Stimulated activated effector memory CD8-positive, alpha-beta T cell treated with anti-CD3 and anti-CD28 coated beads, Interleukin-12 subunit alpha, Interleukin-12 subunit beta, amount 100 ng/mL, for 72 hours (primary cell): Measurements from ENCODE around the gene IL1RL2.

ENCODE experiments used
- ATAC-seq: fragments of 150-1000 bp; cut with Tn5 transposase; 2 replicates; pipeline ENCODE4 v1.10.0; 2021
- DNase-seq, 2 donors: peaks; one replicate each; pipeline ENCODE4 v3.0.0; 2021 to 2022; ENCODE audit warnings: low spot score in 2 of 2
- H3K27ac Mint-ChIP-seq: one replicate; pipeline ENCODE4 v1.8.0; 2022; ENCODE audit warnings: mild to moderate bottlenecking, mixed read lengths
- H3K36me3 Mint-ChIP-seq: one replicate; pipeline ENCODE4 v1.8.0; 2022; ENCODE audit warnings: mild to moderate bottlenecking, mixed read lengths
- H3K4me1 Mint-ChIP-seq: one replicate; pipeline ENCODE4 v1.8.0; 2022; ENCODE audit warnings: mixed read lengths
- H3K4me3 Mint-ChIP-seq: one replicate; pipeline ENCODE4 v1.8.0; 2022; ENCODE audit warnings: mild to moderate bottlenecking, mixed read lengths
- H3K9me3 Mint-ChIP-seq: one replicate; pipeline ENCODE4 v1.8.0; 2022; ENCODE audit warnings: mixed read lengths

Gene IL1RL2

DNA sequence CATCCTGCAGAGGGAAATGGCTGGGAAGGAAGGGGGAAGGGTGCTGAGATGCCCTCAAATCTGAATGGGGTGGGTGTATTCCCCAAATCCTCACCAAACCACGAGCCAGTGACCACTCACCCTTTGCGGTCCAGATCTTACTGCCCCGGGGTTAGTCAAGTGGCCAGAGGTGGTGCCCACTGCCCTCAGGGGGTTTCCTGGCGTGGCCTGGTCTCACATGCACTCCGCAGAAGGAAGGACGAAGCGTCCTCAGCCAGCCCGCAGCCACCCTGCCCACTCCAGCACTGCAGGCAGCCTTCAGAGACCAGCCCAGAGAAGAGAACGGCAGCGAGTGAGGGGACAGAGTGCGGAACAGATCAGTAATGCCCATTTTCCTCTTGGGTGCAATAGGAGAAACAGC lies 50.4 kb downstream of the IL1RL2 start:
- peaks cover 16% of the 10 kb centered on the region for H3K36me3 Mint-ChIP-seq
- H3K9me3 Mint-ChIP-seq = no peaks in the 10 kb centered on the region
- H3K27ac Mint-ChIP-seq = no peak overlapping the region
- no peak overlapping the region for H3K4me3 Mint-ChIP-seq
- H3K4me1 Mint-ChIP-seq = peaks cover 65% of the 10 kb centered on the region
- ATAC-seq (no peak), DNase-seq (peak in 1 of 2 donors; percentile 45)

DNA sequence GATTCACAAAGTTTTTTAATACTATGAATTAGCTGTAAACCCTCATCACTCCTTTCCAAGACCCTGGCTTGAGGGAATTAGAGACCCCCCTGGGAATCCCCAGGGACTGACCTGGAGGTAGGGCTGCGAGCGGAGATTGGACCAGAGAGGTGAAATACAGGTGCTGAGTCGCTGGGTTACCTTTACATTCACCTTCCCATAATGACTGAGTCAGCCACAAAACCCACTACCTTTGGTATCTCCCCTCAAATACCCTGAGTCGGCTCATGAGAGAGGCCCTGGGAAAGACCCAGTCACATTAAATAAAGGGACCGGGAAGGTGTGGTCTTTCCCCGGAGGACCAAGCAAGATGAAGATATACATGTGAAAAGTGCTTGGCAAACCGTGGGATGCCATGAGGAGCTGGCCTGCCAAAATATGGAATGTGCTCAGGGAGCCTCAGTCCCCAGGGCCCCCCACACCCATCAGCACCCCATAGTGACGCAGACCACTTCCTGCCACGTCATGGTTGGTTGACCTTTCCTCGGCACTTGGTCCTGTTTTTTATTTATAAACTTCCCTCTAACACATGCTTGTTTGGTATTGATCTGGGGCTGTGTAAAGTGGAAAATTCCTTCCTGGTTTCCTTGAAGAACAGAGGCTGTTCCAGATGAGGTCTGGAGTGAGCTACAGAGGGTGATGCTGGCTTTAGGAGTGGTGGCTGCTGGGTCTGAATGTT lies 51.4 kb downstream of the IL1RL2 start:
- H3K36me3 Mint-ChIP-seq = peaks cover 16% of the 10 kb centered on the region
- H3K27ac Mint-ChIP-seq = peak overlapping the region; percentile 54
- DNase-seq (peak in 1 of 2 donors; percentile 55), ATAC-seq (peak; percentile 25)
- no peaks in the 10 kb centered on the region for H3K9me3 Mint-ChIP-seq
- peaks cover 60% of the 10 kb centered on the region for H3K4me1 Mint-ChIP-seq
- peak overlapping the region; percentile 40 for H3K4me3 Mint-ChIP-seq

DNA sequence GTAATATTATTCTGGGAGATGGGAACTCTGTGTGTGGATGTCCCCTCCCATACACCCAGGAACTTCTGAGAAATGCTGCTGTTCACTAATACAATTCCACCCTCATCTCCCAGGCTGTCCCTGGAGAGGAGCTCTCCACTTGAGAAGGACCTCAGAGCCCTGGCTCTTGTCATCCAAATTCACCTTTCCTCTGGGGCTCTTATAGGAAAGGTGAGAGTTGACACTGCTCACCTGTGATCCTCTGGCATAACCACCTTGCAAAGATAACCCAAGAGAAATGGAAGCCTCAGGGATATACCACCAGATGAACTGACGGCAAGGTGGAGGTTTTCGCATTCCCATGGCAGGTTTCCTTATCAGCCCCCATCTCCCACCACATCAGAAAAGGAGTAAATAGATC lies 52.0 kb downstream of the IL1RL2 start:
- H3K4me3 Mint-ChIP-seq = peak overlapping the region; percentile 40
- peaks cover 16% of the 10 kb centered on the region for H3K36me3 Mint-ChIP-seq
- H3K4me1 Mint-ChIP-seq = peaks cover 56% of the 10 kb centered on the region
- ATAC-seq = no peak
- no peaks in the 10 kb centered on the region for H3K9me3 Mint-ChIP-seq
- H3K27ac Mint-ChIP-seq = peak overlapping the region; percentile 54
- peak in 1 of 2 donors; percentile 45 for DNase-seq

DNA sequence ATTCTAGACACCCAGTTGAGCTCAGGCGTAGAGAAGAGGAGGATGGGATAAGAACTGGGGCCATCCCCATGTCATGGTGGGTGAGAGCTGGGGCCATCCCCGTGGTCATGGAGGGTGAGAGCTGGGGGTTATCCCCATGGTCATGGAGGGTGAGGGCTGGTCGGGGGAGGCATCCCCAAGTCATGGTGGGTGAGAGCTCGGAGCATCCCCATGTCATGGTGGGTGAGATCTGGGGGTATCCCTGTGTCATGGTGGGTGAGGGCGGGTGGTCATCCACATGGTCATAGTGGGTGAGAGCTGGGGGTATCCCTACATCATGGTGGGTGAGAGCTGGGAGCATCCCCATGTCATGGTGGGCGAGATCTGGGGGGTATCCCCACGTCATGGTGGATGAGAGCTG lies 52.5 kb downstream of the IL1RL2 start:
- no peak for ATAC-seq

DNA sequence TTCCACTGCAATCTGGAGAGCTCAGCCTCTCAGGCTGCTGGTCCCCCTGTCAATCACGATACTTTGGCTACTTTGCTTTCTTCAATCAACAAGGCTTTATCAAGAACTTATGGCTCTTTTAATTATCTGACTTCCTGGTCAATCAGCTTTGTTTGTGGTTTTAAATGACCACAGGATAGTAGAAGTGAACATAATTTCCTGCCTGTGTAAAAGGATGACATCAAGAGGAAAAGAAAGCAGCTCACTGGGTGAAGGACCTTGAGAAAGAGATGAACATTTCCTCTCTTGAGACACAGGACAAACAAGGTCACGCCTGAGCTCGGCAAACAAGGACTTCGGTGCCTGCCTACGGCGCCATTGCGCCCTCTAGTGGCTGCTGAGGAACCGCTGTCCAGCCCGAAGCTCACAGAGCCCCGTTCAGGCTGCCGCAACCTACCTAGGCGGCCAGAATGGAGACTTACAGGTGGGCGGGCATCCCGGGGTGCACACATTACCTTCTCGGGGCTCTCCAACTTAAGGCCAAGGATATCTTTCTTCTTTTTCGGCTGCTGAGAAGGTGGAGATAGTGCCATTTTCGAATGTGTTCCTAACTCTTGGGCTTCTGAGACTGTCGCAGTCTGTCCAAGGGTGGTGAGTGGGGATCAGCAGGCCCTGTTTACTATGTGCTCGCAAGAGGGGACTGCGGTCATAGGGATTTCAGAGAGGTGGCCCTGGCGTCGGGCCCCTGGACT lies 54.0 kb downstream of the IL1RL2 start:
- no peaks in the 10 kb centered on the region for H3K9me3 Mint-ChIP-seq

More for the DNA sequence above, 52.5 kb downstream of the IL1RL2 start:
- peaks cover 50% of the 10 kb centered on the region for H3K4me1 Mint-ChIP-seq
- DNase-seq = peak in 1 of 2 donors; percentile 43
- H3K4me3 Mint-ChIP-seq = no peak overlapping the region
- no peaks in the 10 kb centered on the region for H3K9me3 Mint-ChIP-seq
- H3K27ac Mint-ChIP-seq = peak overlapping the region; percentile 54
- H3K36me3 Mint-ChIP-seq = peaks cover 16% of the 10 kb centered on the region

DNA sequence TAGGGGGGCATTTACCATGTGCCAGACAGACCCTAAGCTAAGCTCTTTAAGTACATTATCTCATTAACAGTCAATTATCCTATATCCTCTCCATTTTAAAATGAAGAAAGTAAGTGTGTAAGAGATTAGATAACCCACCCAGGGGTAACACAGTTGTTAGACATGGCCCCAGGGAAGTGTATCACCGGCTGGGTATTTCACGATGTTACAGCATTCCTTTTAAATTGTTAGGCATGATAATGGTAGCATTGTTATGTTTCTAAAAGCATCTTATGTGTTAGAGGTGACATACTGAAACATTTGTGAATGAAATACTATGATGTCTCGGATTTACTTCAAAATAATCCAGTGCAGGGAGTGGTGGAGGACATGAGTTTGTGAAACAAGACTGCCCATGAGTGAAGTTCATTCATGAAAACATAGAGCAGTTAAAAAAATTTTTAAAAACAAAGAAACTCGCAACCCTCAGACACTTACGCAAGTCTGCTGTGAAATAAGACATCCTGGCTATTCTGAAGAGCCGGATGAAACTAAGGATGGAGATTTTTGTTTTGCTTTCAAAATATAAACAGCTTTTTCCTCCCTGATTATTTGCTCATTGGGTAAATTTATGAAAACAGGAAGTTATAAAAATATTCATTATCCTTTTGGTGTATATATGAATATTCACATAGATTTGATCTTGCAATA lies 54.9 kb downstream of the IL1RL2 start:
- Mint-ChIP-seq H3K4me3 (no peak overlapping the region), H3K4me1 (peaks cover 38% of the 10 kb centered on the region), H3K36me3 (peaks cover 7% of the 10 kb centered on the region), H3K9me3 (no peaks in the 10 kb centered on the region), H3K27ac (no peak overlapping the region)
- DNase-seq (no peak), ATAC-seq (no peak)

More for the DNA sequence above, 54.0 kb downstream of the IL1RL2 start:
- H3K4me3 Mint-ChIP-seq = peak overlapping the region; percentile 33
- peak overlapping the region; percentile 70 for H3K27ac Mint-ChIP-seq
- peak; percentile 89 to 93 for DNase-seq
- peaks cover 7% of the 10 kb centered on the region for H3K36me3 Mint-ChIP-seq
- H3K4me1 Mint-ChIP-seq = peaks cover 38% of the 10 kb centered on the region
- ATAC-seq = peak; percentile 96

DNA sequence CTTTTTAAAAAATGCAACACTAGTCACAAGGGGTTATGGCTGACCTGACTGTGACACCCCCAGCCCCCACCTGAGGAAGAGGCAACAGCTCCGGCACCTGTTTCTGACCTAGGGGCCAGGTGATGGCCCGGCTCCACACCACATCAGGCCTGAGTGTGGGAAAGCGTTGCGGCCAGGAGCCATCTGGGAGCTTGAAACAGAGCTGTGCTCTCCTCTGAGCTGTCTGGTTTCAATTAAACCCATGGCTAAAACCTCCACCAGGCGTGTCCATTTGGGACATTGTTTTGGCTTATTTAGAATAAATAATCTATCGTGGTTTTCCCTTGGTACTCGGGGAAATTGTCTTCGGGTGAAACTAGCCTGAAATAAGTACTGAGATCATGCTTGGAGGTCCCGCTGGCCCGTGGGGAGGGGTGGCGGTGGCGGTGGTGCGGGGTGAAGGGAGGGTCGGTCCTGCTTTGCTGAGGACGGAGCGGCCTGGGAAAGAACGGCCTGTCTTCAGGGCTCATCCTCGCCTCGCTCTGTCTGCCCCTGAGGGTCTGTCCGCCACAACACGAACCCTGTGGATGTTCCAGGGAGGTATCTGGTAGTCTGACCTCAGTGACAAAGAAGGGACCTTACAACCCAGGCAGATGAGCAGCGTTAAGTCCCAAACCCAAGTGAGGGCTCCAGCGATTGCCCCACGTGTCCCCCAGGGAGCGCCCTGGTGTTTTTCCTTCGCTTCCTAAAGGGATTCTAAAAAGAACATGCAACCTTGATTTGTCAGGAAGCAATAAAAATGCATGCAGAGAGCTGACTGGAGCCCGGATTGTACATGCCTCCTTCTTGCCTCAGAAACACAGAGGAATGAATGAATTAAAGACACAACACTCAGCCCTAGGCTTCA lies 58.7 kb downstream of the IL1RL2 start:
- Mint-ChIP-seq H3K36me3 (no peaks in the 10 kb centered on the region), H3K4me1 (peaks cover 8% of the 10 kb centered on the region), H3K9me3 (no peaks in the 10 kb centered on the region), H3K4me3 (no peak overlapping the region), H3K27ac (no peak overlapping the region)
- ATAC-seq (no peak), DNase-seq (no peak)

DNA sequence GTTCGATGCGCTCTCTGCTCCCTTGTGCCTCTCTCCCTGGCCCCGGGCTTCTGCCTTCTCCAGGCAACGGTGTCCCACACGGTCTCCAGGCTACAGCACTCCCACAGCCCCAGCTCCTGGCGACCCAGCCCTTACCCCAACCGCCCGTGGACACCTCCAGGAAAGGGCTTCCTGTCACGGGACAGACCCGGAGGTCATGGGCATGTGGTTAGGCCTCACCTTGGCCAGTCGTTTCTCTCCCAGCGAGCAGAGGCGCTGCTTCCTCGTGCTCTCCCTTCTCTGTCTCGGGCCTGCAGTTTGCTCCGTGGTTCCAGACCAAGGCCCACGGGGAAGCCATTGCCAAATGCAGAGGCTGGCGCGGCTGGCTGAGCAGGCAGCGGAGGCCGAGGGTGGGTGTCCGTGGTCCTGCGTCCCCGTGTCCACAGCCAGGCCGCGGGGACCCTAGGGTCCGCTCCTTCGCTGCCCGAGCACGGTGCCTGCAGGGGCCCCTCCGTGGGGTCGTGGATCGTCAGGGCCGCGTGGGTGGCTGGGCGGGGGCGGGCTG lies 63.5 kb downstream of the IL1RL2 start:
- DNase-seq (no peak), ATAC-seq (no peak)
- H3K36me3 Mint-ChIP-seq = peaks cover 7% of the 10 kb centered on the region
- H3K4me1 Mint-ChIP-seq = peaks cover 36% of the 10 kb centered on the region
- H3K4me3 Mint-ChIP-seq = peak overlapping the region; percentile 77
- no peaks in the 10 kb centered on the region for H3K9me3 Mint-ChIP-seq
- peak overlapping the region; percentile 79 for H3K27ac Mint-ChIP-seq

DNA sequence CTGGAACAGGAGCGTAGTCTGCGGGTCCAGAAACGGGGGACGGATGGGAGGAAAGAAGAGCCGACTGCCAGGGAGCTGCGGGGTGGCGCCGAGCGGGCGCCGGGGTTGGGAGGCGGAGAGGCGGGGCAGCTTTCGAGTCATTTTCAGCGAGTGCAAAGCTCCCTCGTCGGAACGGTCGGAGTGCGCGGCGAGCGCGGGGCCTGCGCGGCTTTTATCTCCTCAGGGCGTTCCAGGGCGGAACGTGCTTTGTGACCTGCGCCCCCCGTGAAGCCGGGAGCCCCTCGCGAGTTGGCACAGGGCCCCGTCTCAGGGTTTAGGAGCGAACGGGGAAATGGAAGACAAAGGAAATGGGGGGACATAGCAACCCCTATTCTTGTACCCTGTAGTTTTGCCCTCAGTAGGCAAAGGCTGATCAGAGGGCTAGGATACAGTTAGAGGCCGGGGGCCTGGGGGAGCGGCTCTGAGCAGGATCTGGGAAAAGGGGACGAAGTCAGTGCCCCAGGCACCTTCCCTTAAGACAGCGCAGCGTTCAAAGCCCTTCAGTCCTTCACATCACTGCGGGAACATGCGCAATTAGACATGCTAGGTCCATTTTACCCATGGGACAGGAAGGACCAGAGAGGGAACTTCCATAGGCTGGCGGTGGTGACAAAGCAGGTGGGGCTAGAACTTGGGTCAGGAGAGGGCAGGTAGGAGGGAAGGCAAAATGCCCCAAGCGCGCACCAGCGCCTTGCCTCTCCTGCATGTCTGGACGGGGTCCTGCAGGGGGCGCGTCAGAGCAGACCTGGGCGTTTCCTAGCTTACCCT lies 64.4 kb downstream of the IL1RL2 start:
- H3K4me3 Mint-ChIP-seq = peak overlapping the region; percentile 77
- peak; percentile 69 for ATAC-seq
- H3K27ac Mint-ChIP-seq = peak overlapping the region; percentile 79
- peak in 1 of 2 donors; percentile 76 for DNase-seq
- no peaks in the 10 kb centered on the region for H3K9me3 Mint-ChIP-seq
- peaks cover 38% of the 10 kb centered on the region for H3K4me1 Mint-ChIP-seq
- H3K36me3 Mint-ChIP-seq = peaks cover 9% of the 10 kb centered on the region

DNA sequence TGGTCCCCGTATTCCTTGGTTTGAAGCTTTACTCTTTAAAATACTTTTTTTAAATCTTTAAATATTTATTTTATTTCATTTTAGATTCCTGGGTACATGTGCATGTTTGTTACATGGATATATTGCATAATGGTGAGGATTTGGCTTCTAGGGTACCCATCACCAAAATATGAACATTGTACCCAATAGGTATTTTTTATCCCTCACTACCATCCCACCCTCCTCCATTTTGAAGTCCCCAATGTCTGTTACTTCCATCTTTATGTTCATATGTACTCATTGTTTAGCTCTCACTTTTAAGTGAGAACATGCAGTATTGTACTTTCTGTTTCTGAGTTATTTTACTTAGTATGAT lies 65.0 kb downstream of the IL1RL2 start:
- Mint-ChIP-seq H3K27ac (no peak overlapping the region), H3K36me3 (peaks cover 15% of the 10 kb centered on the region), H3K9me3 (no peaks in the 10 kb centered on the region), H3K4me1 (peaks cover 44% of the 10 kb centered on the region), H3K4me3 (peak overlapping the region; percentile 77)
- DNase-seq = no peak
- no peak for ATAC-seq

DNA sequence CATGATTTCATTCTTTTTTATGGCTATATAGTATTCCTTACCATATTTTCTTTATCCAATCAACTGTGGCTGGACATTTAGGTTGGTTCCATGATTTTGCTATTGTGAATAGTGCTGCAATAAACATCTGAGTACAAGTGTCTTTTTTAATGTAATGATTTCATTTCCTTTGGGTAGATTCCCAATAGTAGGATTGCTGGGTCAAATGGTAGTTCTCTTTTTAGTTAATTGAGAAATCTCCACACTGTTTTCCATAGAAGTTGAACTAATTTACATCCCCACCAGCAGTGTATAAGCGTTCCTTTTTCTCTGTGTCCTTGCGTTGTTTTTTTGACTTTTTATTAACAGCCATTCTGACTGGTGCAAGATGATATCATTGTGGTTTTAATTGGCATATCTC lies 65.4 kb downstream of the IL1RL2 start:
- ATAC-seq = no peak
- Mint-ChIP-seq H3K4me1 (peaks cover 48% of the 10 kb centered on the region), H3K36me3 (peaks cover 18% of the 10 kb centered on the region), H3K27ac (no peak overlapping the region), H3K4me3 (peak overlapping the region; percentile 17), H3K9me3 (no peaks in the 10 kb centered on the region)
- DNase-seq = no peak

DNA sequence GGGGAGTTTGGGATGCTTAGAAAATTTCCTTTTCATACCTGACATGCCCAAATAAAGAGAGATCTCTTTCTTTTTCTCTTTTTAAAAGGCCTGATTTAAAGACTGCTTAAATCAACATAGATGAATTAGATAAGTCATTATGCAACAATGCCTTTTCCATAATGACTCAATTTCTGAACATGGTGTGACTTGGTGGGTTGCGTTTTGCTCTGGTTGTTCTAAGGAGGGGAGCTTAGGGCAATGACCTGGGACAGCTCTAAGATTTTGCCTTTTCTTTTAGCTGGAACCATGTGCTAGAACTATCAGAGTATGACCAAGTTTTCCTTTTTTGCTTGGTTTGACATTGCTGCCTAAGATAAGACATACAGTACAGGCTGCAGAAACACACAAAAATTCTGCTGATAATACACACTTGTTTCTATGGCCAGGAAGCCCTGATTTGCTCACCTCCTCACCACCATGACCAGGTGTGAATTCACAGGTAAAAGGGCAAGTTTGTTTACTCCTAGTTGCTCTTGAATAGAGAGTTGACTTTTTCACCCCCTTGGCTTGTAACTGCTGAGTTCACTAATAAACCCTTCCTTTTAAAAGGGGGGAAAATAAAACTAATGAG lies 66.4 kb downstream of the IL1RL2 start:
- no peaks in the 10 kb centered on the region for H3K9me3 Mint-ChIP-seq
- H3K4me3 Mint-ChIP-seq = peak overlapping the region; percentile 17
- DNase-seq = peak in 1 of 2 donors; percentile 68
- ATAC-seq = peak; percentile 82
- H3K4me1 Mint-ChIP-seq = peaks cover 58% of the 10 kb centered on the region
- H3K36me3 Mint-ChIP-seq = peaks cover 18% of the 10 kb centered on the region
- peak overlapping the region; percentile 77 for H3K27ac Mint-ChIP-seq

DNA sequence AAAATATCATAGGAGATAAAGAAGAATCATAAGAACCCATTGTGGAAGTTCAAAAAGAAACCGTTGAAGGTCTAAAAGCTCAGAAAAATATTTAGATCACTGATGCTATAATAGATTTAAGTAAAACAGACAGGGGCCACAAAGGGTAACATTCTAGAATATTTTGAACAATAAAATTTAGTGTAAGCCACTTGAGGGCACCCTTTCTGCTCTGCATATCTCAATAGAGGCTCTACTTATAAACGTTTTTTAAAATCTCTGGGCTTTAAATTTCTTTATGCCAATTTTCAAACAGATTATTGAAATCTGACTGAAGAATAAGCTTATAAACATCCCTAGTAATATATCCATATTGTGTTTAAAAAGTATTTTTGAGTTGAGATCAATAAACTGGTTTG lies 66.9 kb downstream of the IL1RL2 start:
- H3K4me1 Mint-ChIP-seq = peaks cover 63% of the 10 kb centered on the region
- peak overlapping the region; percentile 17 for H3K4me3 Mint-ChIP-seq
- H3K27ac Mint-ChIP-seq = peak overlapping the region; percentile 77
- DNase-seq = no peak
- ATAC-seq = no peak
- peaks cover 22% of the 10 kb centered on the region for H3K36me3 Mint-ChIP-seq
- H3K9me3 Mint-ChIP-seq = peaks cover 2% of the 10 kb centered on the region
